Esophagus muscularis mucosa (tissue), 3 donors: ENCODE measurements around the gene CLIP4.

ENCODE experiments used
- POLR2A ChIP-seq: fragments of 450-650 bp; IDR thresholded peaks from one replicate; pipeline ENCODE4 v1.6.1; 2017; ENCODE audit warnings: antibody characterized with exemption, moderate library complexity, mild to moderate bottlenecking, low read depth
- TF ChIP-seq, protein P1 (sequence below), 3 experiments: fragments of 200-600 bp in 2 of 3; fragments of 450-650 bp in 1 of 3; sonication (generic) in 2 of 3; IDR thresholded peaks; one replicate each; pipeline ENCODE4 v1.5.1; 2017 to 2019; ENCODE audit warnings: antibody characterized with exemption in 3 of 3, mild to moderate bottlenecking in 2 of 3, moderate library complexity in 1 of 3

DNA sequence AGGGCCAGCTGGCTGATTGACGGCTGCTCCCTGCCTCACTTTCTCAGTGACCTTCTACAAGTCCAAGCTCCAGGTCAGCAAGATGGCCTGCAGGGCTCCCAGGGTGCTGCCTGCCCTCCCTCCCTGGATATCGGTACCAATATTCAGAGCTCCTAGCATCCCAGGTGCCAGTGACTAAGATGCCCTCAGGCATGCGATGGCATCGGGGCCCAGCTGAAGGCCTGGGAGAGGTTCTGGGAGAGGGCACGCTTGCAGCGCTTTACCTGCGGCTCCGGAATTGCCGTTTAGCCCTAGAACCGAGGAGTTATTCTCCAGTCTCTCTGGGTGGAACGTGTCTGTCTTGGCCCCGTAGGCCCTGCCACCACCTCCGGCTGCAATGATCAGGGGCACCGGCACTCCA is 116.8 kb downstream of the CLIP4 start:
- TF ChIP-seq, protein P1, sequence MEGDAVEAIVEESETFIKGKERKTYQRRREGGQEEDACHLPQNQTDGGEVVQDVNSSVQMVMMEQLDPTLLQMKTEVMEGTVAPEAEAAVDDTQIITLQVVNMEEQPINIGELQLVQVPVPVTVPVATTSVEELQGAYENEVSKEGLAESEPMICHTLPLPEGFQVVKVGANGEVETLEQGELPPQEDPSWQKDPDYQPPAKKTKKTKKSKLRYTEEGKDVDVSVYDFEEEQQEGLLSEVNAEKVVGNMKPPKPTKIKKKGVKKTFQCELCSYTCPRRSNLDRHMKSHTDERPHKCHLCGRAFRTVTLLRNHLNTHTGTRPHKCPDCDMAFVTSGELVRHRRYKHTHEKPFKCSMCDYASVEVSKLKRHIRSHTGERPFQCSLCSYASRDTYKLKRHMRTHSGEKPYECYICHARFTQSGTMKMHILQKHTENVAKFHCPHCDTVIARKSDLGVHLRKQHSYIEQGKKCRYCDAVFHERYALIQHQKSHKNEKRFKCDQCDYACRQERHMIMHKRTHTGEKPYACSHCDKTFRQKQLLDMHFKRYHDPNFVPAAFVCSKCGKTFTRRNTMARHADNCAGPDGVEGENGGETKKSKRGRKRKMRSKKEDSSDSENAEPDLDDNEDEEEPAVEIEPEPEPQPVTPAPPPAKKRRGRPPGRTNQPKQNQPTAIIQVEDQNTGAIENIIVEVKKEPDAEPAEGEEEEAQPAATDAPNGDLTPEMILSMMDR (IDR thresholded peaks at IDR 0.05): no peak
- no peak for TF ChIP-seq POLR2A
